Measurements from ENCODE around the gene ROBO2.

GRCh38 chr3:77150759-77151158 lies 110.9 kb downstream of the ROBO2 start:
- TF ChIP-seq CTCF (conservative IDR thresholded peaks at IDR 0.05; ENCODE audit: low read depth in 2 of 2) (no peak), ETS1 (IDR thresholded peaks at IDR 0.05) (no peak), NANOG (IDR thresholded peaks at IDR 0.05; ENCODE audit: borderline replicate concordance) (no peak)
